Panc1 (cell line): ENCODE measurements around the gene CREB5. TPM values are rescaled to one million over a fixed set of nuclear protein-coding genes. Genes with fewer than 3 reads are reported as not detected.

Experiments used
- ATAC-seq: fragments of 200-7000 bp; cut with Tn5 transposase; 2 replicates; pipeline ENCODE4 v1.9.1; 2020; ENCODE audit warnings: mild to moderate bottlenecking, moderate library complexity
- BruUV-seq: library from RNA; stranded (reverse); fragments of 400-500 nt; replicated peaks from 2 replicates; lab custom pipeline; 2021; lab: Mats Ljungman, UMichigan
- CTCF ChIA-PET: fragments of 300-600 bp; sonication (Branson Sonifier 250); formaldehyde crosslinking; loops from one replicate; lab custom pipeline; 2022; ENCODE audit warnings: antibody characterized with exemption; lab: Charles Lee
- POLR2A ChIA-PET: fragments of 300-600 bp; sonication (Branson Sonifier 250); formaldehyde crosslinking; loops from one replicate; lab custom pipeline; 2022; ENCODE audit warnings: antibody characterized with exemption; lab: Charles Lee
- DNase-seq: peaks from one replicate; pipeline ENCODE4 v3.0.0-alpha.2; 2010; ENCODE audit warnings: low read depth, low spot score
- H3K27ac ChIP-seq: 2 replicates; pipeline ENCODE4 v1.5.1; 2011; ENCODE audit warnings: mild to moderate bottlenecking, low read length, inconsistent platforms
- H3K27me3 ChIP-seq: fragments of 200-500 bp; sonication (Bioruptor generic); 2 replicates; pipeline ENCODE4 v1.6.0; 2014; ENCODE audit warnings: low read length, inconsistent platforms; ENCODE audit not compliant: control insufficient read depth, insufficient read depth
- H3K36me3 ChIP-seq: fragments of 200-500 bp; sonication (Bioruptor generic); 2 replicates; pipeline ENCODE4 v1.5.1; 2014; ENCODE audit warnings: inconsistent platforms, mild to moderate bottlenecking, low read length, moderate library complexity; ENCODE audit not compliant: control insufficient read depth, insufficient read depth
- H3K4me1 ChIP-seq: 2 replicates; pipeline ENCODE4 v1.5.1; 2011; ENCODE audit warnings: inconsistent platforms, mild to moderate bottlenecking, low read length, moderate library complexity; ENCODE audit not compliant: control insufficient read depth, insufficient read depth
- H3K4me3 ChIP-seq, 2 experiments: 2 replicates each; pipeline ENCODE4 v1.5.1; 2011 to 2012; ENCODE audit warnings: low read depth in 2 of 2, low read length in 2 of 2, mild to moderate bottlenecking in 2 of 2, inconsistent platforms in 1 of 2, moderate library complexity in 1 of 2
- H3K9me3 ChIP-seq: fragments of 200-500 bp; sonication (Bioruptor generic); 2 replicates; pipeline ENCODE4 v1.5.1; 2014; ENCODE audit warnings: low read depth, mild to moderate bottlenecking, inconsistent platforms, low read length, moderate library complexity; ENCODE audit not compliant: control insufficient read depth, insufficient read depth
- POLR2AphosphoS5 ChIP-seq: IDR thresholded peaks from 2 replicates; pipeline ENCODE4 v1.6.1; 2012; ENCODE audit warnings: mild to moderate bottlenecking, low read depth, low read length, moderate library complexity
- SIN3A ChIP-seq: IDR thresholded peaks from 2 replicates; pipeline ENCODE4 v1.6.1; 2012; ENCODE audit warnings: low read depth, mild to moderate bottlenecking, low read length, moderate library complexity, borderline replicate concordance; ENCODE audit not compliant: insufficient read depth
- TCF7L2 ChIP-seq: IDR thresholded peaks from 2 replicates; pipeline ENCODE4 v1.6.1; 2011; ENCODE audit warnings: mild to moderate bottlenecking, low read depth, low read length, inconsistent platforms
- in situ Hi-C: cut with HindIII; loops from 2 replicates; pipeline ENCODE4 v1.10.0; 2016; ENCODE audit warnings: low sequenced_read_pairs, low pct_unique_long_range_greater_than_20kb
- intact Hi-C: fragments of 100-400 bp; cut with micrococcal nuclease; formaldehyde crosslinking; loops from one replicate; pipeline ENCODE4 v1.10.0; 2022; ENCODE audit not compliant: unreplicated experiment
- total RNA-seq: library from RNA; stranded (reverse); gene quantifications from one replicate; pipeline ENCODE4 v1.2.1, GENCODE V29; 2021; ENCODE audit not compliant: unreplicated experiment
- TF ChIP-seq, protein P1 (sequence below): fragments of 450-650 bp; IDR thresholded peaks from 2 replicates; pipeline ENCODE4 v1.5.1; 2017; ENCODE audit warnings: mild to moderate bottlenecking
- TF ChIP-seq, protein P2 (sequence below), 2 experiments: IDR thresholded peaks; 2 replicates each; pipeline ENCODE4 v1.6.1; 2011 to 2012; ENCODE audit warnings: low read depth in 2 of 2, control low read depth in 1 of 2, low read length in 1 of 2, mild to moderate bottlenecking in 1 of 2, moderate library complexity in 1 of 2; ENCODE audit not compliant: insufficient read depth in 1 of 2

CREB5 gene
- total RNA-seq, 1 experiment from 2014 or later, result 3.1 TPM

DNA sequence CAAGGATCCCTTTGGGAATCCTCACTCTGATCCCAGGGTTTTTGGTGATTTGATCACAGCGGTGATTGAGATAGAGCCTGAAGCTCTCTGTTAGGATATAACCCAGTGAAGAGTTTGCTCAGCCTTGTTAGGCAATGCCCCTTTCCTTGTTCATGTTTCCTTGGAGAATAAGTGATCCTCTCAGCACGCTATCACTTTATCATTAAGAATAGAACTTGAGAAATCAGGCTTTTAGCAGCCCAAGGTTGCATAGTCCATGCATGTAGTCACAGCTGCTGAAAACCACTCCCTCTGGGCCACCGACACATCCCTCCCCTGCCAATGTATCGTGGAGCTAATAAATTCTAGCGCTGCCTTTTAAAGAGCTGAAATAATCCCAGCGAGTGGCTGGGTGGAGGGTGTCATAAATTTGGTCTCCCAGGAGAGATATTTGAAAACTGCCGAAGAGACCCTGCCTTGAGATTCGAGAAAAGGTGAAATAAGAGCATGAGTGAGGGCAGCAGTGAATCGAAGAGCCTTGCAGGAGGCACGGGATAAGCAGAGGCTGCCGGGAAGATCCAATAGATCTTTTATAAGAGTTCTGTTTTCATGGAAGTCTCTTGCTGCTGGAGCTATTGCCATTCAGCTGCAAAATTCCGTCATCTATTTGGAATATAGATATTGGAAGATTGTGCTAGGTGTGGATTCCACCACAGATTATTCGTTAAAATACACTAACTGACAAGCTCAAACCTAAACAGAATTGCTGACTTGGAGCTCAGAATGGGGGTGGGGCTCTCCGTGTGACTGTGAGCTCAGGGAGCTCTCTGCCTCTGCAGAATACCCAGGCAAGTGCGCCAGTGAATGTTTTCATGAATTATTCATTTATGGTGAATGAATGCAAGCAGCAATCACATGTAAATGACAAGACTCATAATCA, 296.0 kb downstream of the CREB5 start:
- ChIA-PET CTCF (no interaction called here), POLR2A (no interaction called here)
- Histone ChIP-seq H3K9me3 (no peaks in the 10 kb centered on the region), H3K4me1 (no peaks in the 10 kb centered on the region), H3K4me3 (no peak overlapping the region), H3K27me3 (no peaks in the 10 kb centered on the region), H3K27ac (no peak overlapping the region), H3K36me3 (no peaks in the 10 kb centered on the region)
- intact Hi-C loops (no loop called here), in situ Hi-C loops (no loop called here)
- ATAC-seq (no peak), DNase-seq (no peak)
- TF ChIP-seq TCF7L2 (no peak), POLR2AphosphoS5 (no peak), SIN3A (no peak)
- TF ChIP-seq, protein P1, sequence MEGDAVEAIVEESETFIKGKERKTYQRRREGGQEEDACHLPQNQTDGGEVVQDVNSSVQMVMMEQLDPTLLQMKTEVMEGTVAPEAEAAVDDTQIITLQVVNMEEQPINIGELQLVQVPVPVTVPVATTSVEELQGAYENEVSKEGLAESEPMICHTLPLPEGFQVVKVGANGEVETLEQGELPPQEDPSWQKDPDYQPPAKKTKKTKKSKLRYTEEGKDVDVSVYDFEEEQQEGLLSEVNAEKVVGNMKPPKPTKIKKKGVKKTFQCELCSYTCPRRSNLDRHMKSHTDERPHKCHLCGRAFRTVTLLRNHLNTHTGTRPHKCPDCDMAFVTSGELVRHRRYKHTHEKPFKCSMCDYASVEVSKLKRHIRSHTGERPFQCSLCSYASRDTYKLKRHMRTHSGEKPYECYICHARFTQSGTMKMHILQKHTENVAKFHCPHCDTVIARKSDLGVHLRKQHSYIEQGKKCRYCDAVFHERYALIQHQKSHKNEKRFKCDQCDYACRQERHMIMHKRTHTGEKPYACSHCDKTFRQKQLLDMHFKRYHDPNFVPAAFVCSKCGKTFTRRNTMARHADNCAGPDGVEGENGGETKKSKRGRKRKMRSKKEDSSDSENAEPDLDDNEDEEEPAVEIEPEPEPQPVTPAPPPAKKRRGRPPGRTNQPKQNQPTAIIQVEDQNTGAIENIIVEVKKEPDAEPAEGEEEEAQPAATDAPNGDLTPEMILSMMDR, result no peak
- TF ChIP-seq, protein P2, sequence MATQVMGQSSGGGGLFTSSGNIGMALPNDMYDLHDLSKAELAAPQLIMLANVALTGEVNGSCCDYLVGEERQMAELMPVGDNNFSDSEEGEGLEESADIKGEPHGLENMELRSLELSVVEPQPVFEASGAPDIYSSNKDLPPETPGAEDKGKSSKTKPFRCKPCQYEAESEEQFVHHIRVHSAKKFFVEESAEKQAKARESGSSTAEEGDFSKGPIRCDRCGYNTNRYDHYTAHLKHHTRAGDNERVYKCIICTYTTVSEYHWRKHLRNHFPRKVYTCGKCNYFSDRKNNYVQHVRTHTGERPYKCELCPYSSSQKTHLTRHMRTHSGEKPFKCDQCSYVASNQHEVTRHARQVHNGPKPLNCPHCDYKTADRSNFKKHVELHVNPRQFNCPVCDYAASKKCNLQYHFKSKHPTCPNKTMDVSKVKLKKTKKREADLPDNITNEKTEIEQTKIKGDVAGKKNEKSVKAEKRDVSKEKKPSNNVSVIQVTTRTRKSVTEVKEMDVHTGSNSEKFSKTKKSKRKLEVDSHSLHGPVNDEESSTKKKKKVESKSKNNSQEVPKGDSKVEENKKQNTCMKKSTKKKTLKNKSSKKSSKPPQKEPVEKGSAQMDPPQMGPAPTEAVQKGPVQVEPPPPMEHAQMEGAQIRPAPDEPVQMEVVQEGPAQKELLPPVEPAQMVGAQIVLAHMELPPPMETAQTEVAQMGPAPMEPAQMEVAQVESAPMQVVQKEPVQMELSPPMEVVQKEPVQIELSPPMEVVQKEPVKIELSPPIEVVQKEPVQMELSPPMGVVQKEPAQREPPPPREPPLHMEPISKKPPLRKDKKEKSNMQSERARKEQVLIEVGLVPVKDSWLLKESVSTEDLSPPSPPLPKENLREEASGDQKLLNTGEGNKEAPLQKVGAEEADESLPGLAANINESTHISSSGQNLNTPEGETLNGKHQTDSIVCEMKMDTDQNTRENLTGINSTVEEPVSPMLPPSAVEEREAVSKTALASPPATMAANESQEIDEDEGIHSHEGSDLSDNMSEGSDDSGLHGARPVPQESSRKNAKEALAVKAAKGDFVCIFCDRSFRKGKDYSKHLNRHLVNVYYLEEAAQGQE (IDR thresholded peaks at IDR 0.05; ENCODE audit: insufficient read depth in 1 of 2, low read depth in 2 of 2, low read length in 1 of 2), result no peak
- BruUV-seq, result no TSS peak

DNA sequence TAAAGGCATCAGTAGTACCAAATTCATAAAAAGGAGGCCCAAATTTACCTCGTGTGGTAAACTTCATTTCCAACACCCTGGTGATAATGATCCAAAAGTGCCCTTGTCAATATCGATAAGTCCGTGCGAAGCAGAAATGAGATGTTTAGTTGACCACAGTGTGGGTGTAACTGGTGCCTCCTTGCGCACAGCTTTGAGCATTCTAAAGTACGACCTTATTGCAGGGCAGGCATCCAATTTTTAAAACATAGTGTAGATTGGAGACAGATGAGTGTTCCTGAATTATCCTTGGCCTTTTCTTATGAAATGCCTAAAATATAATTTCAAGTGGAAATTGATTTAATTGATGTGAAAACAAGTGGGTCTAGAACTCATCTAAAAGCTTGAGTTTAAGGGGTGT, 297.4 kb downstream of the CREB5 start:
- Histone ChIP-seq H3K9me3 (no peaks in the 10 kb centered on the region), H3K36me3 (no peaks in the 10 kb centered on the region), H3K4me1 (no peaks in the 10 kb centered on the region), H3K4me3 (no peak overlapping the region), H3K27ac (no peak overlapping the region), H3K27me3 (no peaks in the 10 kb centered on the region)
- no TSS peak for BruUV-seq
- no peak for TF ChIP-seq TCF7L2
- no peak for TF ChIP-seq POLR2AphosphoS5
- no peak for TF ChIP-seq SIN3A
- TF ChIP-seq, protein P2 (IDR thresholded peaks at IDR 0.05; ENCODE audit: insufficient read depth in 1 of 2, low read depth in 2 of 2, low read length in 1 of 2), result no peak
- TF ChIP-seq, protein P1, result no peak
- POLR2A ChIA-PET, result no interaction called here
- ATAC-seq (no peak), DNase-seq (no peak)
- intact Hi-C loops (no loop called here), in situ Hi-C loops (no loop called here)
- CTCF ChIA-PET, result no interaction called here
